GM21447 (cell line): ENCODE measurements around the gene EXD3.
"Not testable (repeated sequence)": the region's sequence is repeated elsewhere in the genome, so short reads cannot be mapped to it uniquely, and the experiment has no call there.

Experiments
- ATAC-seq: cut with Tn5 transposase; IDR thresholded peaks from one replicate; pipeline ENCODE4 v1.9.1; 2021; ENCODE audit not compliant: unreplicated experiment

The EXD3 gene

DNA sequence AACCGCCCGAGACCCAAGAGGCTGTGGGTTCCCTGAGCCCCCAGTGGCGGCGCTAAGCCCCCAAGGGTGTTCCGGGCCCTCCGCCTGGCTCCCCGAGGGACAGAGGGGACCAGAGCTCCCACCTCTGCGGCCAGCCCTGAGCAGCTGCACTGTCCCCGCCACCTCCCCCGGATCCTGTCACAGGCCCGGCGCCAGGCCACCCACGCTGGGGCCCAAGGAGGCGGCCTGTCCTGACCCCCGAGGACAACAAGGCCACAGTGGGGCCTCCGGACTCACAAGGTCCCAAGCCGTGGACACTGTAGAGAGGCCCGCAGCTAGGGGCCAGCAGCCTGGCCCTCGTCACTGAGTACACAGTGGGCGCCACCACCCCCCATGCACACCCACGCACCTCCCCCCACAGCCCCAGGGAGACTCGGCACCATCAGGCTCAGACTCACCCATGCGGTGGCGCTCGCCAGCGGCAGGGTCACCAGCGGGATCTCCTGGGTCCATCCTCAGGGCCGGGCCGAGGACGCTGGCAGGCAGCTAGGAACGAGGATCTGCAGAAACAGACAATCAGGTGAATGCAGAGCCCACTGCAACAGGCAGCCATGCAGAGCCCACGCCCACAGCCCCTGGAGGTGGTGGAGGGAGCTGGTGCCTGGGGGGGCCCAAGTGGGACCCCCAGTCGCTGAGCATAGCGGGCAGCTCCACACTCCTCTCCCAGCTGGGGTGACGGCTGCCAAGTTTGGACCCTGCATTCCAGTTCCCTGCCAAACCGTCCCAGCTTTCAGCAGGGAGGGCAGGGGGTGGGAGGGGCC lies 27.9 kb downstream of the EXD3 start:
- no peak for ATAC-seq

DNA sequence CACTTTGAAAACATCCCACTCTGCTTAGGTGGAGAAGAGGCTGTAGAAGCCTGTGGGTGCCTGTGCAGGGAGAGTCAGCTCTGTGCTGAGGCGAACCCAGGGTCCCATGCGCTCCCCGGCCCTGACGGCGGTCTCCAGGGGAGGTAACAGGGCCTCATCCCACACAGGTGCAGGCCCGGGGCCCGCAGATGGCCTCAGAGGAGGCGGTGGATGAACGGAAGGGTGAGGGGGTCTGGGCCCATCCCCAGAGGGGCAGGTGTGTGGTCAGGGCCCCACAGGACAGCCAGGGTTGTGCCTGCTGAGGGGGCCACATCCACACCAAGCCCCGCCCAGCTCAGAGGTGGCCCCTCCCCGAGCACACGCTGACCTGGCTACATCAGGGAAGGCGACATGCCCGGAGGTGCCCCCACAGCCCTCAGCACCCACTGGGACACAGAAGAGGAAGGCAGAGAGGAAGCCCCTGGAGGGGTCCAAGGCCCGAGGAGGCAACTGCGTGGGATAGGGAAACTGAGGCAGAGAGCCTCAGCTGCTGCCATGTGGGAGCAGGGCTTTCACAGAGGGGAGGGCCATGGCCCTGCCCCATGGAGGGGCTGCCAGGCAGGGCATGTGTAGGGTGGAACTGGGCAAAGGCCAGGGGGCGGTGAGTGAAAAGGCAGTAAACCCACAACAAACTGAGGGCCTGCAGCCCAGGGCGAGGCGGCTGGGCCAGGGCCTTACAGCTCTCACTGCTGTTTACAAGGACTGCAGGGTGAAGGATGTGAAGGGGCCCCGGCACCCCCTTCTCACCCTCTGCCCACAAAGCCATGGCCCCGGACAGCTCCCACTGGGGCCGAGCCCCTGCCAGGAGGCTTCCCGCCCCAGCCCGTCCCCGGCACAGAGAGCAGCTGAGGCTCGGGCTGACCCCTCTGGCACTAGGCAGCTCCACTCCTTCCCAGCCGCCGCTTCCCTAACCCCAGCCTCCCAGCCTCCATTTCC lies 29.5 kb downstream of the EXD3 start:
- ATAC-seq, result no peak

DNA sequence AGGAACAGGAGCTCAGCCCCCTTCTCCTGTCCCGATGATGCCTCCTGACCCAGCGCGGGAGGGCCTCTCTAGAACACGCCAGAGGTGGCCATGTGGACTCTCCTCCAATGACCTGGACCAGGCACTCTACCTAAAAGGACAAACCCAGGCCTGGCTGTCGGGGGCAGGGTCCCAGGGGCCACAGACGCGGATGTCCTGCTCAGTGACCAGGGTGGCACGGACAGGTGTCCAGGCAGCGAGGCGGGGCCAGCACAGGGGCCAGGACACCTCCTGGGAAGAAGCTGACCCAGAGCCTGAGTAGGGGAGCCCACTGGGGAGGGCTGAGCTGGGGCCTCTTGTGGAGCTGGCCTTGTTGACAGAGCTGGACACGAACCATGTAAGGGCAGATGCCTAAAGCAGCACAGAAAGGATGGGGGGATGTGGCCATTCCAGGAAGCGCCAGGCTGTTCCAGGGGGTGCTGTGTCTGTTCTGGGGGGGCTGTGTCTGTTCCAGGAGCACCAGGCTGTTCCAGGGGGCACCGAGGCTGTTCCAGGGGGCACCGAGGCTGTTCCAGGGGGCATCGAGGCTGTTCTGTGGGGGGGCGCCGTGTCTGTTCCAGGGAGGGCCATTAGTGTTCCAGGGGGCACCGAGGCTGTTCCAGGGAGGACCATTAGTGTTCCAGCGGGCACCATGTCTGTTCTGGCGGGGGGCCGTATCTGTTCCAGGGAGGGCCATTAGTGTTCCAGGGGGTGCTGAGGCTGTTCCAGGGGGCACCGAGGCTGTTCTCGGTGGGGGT lies 30.5 kb downstream of the EXD3 start:
- no peak for ATAC-seq

DNA sequence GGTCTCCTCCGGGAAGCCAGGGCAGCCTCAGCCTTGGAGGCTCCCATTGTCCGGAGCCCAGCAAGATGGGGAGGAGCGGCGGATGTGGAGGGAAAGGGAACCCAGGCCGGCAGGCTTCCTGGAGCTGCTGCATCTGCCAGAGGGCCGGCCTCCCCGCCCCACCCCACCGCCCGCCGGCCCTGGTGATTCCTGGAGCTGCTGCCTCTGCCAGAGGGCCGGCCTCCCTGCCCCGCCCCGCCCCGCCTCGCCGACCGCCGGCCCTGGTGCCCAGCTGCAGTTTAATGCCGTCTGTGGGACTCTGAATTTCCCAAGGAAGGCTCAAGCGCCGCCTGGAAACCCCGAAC lies 31.6 kb downstream of the EXD3 start:
- no peak for ATAC-seq

DNA sequence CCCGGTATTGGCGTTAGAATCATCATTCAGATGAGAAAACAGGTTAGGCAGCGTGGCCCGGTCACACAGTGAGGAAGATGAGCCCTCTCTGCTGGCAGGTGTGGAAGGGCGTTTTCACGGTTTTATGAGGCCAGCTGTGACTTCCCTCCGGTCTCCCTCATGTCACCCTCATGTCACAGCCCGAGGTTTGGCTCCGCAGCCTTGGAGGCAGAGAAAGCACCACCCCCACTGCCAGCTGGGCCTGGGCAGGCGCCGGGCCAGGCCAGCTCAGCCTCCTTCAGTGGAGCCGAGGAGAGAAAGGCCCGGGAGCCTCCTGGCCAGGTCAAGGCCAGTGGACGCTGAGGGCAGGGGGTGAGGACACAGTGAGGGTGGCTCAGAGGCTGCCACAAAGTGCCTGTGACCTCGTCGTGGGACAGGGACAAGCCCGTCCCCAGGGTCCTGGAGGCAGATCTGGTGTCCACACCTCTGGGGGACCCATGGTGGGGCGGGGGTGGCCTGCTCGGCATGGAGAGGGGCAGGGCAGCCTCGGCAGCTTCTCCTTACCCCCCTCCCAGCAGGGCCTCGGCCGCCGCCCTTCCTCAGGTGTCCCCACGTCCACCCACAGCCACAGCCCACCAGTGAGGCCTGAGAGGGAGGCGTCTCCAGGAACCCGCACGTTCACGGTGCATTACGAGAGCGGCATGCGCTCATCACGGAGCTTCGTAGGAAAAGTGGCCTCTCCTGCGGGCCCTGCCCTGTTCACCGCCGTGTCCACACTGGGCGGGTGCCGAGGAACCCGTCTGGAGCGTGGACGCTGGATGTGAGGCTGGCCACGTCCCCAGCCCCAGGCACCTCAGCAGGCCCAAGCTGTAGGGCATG lies 32.2 kb downstream of the EXD3 start:
- no peak for ATAC-seq

DNA sequence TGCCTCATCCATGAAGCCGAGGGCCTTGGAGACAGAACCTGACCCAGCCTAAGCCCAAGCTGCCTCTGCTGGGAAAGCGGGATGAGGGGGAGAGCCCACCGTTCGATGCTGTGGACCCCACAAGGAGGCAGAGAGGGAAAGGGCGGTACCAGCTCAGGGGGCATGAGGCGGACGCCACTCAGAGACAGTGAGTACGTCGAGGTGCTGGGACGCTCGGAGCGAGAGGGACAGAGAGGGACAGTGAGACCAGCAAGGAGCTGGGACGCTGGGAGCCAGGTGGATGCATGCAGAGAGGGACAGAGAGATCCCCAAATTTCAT lies 33.6 kb downstream of the EXD3 start:
- no peak for ATAC-seq

DNA sequence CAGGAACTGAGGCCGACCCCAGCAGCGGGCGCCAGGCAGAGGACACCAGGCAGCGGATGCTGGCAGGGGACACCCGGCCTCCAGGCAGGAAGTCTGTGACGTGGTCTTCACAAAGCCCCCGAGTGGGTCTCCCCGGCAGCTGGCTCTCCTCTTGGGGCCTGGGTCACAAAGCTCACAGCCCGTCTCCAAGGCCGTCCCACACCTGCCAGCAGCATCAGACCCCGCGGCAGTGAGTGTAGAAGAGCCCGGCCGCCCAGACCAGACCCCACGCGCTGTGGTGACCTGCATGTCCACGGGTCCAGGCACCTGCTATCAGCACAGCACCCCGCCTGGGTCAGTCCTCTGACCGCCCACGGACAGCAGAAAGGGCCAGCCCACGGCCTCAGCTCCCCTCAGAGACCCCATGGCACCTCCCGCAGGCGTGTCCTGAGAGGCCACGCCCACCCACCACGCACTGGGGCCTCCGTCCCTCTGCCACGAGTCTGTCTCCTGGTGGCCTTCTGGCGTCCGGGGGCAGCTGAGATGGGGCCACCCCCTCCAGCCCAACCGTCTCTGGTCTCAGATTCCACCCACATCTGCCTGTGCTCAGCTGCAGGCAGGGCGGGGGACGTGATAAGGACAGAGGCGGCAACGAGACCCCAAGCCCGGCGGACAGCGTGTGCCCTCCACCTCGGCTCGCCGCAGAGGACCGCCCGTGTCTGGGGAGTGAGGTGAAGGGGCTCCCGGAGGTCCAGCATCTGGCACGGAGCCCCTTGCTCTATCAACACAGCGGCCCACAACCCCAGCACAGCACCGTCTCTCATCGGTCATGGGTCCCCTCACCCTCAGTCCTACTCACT lies 34.2 kb downstream of the EXD3 start:
- ATAC-seq, result no peak

DNA sequence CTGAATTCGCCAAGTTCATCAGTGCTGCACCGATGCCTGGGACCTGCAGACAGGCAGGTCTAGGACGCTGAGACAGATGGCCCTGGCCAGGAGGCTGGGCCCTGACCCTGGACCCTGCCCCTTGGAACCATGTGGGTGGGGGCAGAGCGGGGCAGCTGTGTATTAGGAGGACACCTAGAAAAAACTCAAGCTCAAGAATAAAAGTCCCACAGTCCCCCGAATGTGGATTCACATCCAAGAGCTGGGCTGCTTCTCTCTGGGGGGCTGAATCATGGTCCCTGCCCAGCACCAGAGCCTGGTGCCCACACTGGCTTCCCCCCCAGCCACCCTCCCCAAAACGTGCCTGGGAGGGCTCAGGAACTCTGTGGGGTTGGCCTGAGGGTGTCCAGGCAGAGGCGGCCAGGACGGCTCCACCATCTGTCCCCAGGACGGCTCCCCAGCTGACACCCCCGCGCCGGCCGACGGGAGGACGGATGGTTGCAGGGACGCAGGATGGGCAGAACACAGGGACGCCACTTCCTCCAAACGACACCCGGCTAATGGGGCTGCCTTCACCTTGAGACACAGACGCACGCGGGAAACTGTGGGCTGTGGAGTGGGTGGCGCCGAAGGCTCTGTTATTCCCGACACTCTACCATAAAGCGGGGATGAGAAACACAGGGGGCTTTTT lies 34.9 kb downstream of the EXD3 start:
- no peak for ATAC-seq

DNA sequence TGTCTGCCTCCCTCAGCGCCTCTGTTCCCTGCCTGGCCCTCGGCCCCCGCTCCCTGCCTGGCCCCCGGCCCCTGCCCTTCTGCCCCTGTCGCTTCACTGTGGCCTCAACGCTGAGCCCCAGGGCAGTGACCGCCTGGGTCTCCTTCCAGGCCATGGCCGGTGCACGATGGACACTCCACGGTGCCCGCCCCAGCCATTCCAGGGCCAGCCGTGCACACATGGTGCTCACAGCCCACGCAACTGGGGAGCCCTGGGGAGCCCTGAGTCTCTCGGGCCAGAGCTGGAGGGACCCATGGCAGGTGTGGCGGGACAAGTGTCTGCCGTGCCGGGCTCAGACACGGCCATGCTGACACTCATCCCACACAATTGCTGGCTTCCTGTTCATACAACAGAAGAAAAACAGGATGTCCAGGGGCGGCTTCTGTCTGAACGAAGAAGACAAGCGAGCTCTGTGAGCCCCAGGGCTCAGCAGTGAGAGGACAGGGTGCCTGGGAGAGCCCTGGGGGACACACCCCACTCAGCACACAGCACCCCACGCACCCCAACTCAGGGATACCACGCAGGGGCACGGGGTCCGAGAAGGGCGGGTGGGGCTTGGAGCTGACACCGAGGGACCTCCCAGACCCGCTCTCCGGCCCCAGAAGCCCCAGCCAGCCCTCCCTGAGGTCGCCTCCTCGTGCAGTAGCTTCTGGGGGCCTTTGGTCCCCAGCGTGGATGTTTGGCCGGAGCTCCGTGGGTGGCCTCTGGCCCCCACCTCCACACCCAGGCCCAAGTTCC lies 35.7 kb downstream of the EXD3 start:
- no peak for ATAC-seq

DNA sequence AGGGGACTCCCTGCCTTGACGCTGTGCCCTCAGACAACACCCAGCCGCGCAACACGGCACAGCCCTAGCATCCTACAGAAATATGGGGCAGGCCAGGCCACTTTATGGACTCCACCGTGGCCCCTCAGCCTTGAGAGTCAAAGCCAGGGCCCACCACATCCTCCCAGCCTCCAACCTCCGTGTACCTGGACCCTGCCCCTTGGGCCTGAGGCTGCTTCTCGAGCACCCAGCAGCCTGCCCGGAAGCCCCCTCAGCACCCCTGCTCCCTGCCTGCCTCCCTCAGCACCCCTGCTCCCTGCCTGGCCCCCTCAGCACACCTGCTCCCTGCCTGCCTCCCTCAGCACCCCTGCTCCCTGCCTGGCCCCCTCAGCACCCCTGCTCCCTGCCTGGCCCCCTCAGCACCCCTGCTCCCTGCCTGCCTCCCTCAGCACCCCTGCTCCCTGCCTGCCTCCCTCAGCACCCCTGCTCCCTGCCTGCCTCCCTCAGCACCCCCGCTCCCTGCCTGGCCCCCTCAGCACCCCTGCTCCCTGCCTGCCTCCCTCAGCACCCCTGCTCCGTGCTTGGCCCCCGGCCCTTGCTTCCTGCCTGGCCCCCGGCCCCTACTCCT lies 36.4 kb downstream of the EXD3 start:
- ATAC-seq, result not testable (repeated sequence)

DNA sequence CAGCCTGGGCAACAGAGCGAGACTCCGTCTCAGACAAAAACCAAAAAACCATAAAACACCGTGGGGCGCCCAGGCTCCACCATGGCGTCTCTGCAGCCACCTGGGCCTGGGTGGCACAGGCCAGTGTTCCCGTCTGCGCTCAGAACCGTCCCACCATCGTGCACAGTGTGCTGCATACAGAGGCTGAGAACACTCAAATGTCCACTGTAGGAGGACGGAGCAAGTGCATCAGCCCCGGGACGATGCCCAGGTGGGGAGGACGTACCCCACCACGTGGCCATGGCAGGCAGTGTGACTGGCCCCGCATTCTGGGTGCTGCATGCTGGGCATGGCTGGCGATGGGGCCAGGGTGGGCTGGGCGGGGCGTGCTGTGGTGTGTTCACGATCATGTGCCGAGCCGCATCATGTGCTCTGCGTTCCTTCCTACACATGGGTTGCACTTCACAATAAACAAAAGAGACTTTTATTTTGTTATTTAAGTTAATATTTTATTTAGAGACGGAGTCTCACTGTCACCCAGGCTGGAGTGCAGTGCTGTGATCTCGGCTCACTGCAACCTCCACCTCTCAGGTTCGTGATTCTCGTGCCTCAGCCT lies 37.8 kb downstream of the EXD3 start:
- no peak for ATAC-seq

DNA sequence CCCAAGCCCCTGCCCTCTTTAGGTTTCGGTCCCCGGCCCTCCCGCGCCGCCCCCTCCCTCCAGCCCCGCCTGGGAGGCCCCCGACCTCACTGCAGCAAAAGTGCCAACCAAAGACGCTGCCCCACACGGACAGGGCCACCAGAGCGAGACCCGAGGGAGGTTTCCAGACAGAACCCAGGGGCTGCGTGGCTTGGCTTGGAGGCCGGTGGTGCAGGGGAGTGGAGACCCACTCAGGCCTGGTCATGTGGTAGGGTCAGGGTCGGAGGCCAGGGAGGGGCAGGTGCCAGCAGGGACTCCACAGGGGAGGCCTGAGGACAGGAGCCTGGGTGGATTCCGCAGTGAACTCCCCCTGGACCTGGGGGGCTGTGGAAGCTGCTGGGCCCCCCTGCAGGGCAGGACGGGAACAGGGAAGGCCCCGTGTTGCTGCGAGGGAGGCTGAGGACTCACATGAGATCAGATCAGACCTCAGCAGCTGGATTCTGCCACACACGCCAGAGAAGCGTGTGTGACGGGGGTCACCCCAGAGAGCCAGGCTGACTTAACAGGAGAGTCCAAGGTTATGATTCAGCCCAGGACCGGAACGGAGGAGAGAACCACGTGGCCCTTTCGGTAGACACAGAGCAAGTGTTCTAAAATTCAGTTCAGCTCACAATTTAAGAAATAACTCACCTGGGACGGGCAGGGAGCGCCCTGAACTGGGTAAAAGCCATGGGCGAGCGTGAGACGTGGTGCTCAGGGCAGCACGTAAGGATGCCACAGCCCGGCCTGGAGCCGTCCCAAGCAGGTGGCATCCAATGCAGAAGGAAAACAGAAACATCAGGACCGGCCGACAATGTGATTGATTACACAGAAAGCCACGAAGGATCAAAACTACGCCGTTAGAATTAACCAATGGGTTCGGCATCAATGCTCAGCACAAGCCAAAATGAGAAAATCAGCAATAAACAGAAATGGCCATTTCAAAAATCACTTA lies 38.9 kb downstream of the EXD3 start:
- ATAC-seq, result no peak

DNA sequence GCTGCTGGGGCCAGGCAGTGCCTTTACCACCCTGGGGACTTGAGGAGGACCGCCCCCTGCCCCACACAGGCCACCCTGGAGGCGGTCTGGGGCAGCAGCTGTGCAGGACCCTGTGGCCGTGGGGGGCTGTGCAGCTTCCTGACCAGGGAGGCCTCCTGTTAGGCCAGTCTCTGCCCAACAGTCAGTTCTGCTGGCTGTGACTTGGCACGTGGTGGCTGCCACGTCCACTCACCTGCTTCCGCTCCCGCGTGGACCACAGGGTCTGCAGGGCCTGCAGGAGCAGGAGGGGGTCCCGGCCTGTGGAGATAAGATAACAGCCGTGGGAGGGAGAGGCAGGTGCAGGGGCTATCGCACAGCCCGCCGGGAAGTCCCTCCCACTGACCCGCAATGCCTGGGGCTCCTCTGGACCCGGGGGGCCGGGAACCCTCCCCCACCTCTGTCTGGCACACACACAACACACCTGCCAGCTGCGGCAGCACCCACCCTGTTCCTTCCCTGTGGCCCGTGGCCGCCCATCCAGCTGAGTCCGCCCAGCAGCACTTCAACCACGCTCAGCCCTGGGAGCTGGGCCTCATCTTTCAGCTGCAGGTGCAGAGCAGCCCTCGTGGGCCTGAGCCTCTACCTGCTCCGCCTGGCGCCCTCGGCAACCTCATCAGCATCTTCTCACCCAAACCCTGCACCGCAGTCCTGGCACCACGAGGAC lies 39.7 kb downstream of the EXD3 start:
- no peak for ATAC-seq

DNA sequence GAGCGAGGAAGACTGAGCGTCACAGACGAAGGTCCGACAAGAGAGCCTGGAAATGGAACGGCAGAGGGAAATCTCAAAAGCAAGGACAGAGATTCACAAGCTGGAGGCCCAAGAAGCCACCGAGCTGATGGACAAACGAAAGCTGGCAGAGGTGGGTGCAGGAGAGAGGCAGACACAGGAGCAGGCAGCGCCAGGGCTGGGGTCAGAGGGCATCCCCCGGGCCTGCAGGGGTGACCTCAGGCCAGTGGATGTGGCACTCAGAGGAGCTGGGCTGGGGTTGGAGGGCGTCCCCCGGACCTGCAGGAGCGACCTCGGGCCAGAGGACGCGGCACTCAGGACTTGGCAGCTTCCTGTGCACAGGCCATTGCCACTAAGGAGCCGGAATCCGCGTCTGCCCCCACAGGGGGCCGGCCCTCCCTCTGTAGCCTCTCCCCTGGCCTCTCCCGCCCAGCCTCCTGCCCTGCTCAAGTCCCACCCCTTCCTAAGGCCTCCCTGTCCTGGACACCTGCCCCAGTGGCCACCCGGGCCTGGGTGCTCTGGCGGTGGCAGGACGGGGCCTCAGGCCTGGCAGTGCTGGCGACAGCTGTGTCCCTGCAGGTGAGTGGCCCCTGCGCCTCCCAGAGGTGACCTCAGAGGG lies 40.4 kb downstream of the EXD3 start:
- ATAC-seq, result no peak
